GM19452 (cell line): ENCODE measurements around the gene NPTX1.

Experiments
- ATAC-seq: cut with Tn5 transposase; IDR thresholded peaks from one replicate; pipeline ENCODE4 v1.9.1; 2021; ENCODE audit not compliant: unreplicated experiment

NPTX1 gene

DNA sequence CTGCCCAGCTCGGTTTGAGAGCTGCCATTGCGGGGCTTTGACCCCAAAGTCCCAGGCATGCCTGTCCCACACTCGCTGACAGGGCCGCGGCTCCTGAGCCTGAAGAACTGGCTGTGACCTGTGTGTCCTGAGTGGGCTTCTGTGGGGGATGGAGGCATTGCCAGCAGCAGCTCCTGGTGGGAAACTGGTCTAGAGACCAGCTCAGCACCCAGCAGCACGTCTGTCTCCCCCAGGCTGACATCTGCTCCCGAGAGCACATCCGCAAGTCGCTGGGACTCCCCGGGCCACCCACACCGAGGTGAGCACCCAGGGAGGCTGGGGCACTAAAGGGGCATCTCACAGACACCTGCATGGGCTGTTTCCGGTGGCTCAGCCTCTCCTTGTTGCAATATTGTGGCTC, 48.0 kb downstream of the NPTX1 start:
- no peak for ATAC-seq

- ATAC-seq, result no peak
These were observed 48.8 kb downstream of the NPTX1 start for GRCh38 chr17:80427366-80428282.

GRCh38 chr17:80426671-80427326, 49.6 kb downstream of the NPTX1 start:
- ATAC-seq, result no peak

- no peak for ATAC-seq
These were observed 50.5 kb downstream of the NPTX1 start for GRCh38 chr17:80425835-80426426.

DNA sequence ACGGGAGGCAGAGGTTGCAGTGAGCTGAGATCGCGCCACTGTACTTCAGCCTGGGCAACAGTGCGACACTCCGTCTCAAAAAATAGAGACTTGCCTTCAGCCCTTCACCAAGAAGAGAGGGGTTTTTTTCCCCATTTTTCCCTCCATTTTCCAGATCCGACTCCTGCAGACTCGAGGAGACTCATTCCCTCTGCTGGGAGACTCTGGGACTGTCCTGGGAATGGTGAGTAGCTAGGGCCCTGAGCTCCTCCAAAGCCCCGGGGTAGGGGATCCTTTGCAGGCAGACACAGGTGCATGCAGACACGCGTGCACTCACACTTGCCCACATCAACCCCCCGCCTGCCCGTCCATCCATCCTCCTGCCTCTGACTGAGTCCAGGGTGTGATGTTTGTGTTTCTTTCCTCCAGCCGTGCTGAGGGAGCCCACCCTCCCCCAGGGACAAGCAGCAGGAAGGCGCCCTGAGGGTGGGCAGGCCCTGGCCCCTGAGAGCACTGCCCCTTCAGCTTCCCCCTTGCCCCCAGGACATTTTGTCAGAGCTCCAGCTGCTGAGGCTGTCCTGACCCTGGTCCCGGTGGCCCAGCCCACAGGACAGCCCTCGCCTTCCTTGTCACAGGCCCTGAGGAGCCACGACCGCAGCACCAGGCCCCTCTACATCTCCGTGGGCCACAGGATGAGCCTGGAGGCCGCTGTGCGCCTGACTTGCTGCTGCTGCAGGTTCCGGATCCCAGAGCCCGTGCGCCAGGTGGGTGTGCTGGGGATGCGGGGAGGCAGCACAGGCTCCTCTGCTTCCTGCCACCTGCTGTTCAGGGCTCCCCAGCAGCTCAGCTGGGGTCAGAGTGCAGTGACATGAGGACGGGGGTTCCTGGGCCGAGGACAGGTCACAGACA, 51.3 kb downstream of the NPTX1 start:
- ATAC-seq, result no peak

- ATAC-seq, result no peak
These were observed 52.1 kb downstream of the NPTX1 start for GRCh38 chr17:80424261-80424660.

DNA sequence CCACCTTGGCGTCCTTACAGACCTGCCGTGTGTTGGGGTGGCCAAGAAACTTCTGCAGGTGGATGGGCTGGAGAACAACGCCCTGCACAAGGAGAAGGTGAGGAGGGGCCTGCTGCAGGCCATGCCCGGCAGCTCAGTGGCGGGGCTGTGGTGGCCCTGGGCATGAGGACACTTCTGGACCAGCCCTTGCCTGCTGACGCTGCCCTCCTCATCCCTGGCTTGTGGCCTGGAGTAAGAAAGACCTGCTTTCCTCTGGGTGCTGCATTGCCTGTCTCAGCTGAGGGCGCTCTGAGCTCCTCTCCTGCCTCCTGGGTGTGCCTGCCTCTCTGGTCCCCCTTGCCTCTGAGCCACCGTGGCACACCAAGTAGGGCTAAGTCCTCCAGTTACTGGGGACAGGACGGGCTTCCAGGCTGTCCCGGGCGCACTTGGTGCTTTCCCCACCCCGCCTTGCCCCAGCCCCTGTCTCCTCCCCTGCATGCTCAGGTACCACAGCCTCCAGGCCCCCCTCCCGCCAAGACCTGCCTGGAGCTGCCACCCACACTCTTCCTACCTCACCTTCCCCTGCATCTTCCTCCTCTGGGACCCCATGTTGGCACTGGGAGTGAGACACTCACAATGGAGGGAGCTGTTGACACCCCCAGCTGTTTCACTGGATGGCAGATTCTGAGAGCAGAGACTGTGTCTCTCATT, 52.7 kb downstream of the NPTX1 start:
- no peak for ATAC-seq

DNA sequence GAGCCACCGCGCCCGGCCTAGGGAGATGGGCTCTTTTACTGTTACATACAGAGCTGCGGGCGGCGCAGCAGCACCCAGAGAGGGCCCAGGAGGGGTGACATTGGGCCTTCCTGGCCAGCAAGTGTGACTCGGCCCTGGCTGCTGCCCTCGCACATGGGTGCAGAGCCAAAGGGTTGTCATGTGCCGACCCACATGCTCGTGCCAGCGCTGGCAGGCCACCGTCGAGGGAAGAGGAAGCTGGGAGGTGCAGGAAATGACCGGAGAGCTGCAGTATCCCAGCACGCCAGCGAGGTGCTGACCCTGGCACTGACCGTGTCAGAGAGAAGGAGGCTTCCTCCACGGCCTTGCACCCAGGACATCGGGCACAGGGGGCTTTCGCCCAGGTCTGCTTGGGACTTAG, 53.4 kb downstream of the NPTX1 start:
- no peak for ATAC-seq

- no peak for ATAC-seq
These were observed 54.1 kb downstream of the NPTX1 start for GRCh38 chr17:80422276-80422675.

- ATAC-seq, result no peak
These were observed 54.9 kb downstream of the NPTX1 start for GRCh38 chr17:80421381-80422090.

- ATAC-seq, result no peak
These were observed 57.2 kb downstream of the NPTX1 start for GRCh38 chr17:80419255-80419654.

GRCh38 chr17:80418589-80418988, 57.8 kb downstream of the NPTX1 start:
- ATAC-seq, result no peak
